Dermis microvascular lymphatic vessel endothelial cell (primary cell): ENCODE data around the gene DNPH1. TPM values are rescaled to one million over a fixed set of nuclear protein-coding genes. Genes with fewer than 3 reads are reported as not detected.

ENCODE experiments used
- DNase-seq, 2 donors: peaks; one replicate each; pipeline versions ENCODE4 v3.0.0 to v3.0.0-alpha.2; 2010; ENCODE audit warnings: low read depth in 2 of 2
- total RNA-seq: library from RNA; depleted of rRNA; stranded (reverse); fragments of >200 nt; gene quantifications from 2 replicates; pipeline ENCODE4 v1.2.1, GENCODE V29; 2014

DNPH1 gene
- total RNA-seq, 1 donor from 2014 or later, result 63.5 TPM

GRCh38 chr6:43183441-43183840, 45.8 kb downstream of the DNPH1 start:
- no peak for DNase-seq

- peak; percentile 50 to 75 for DNase-seq
Measured at GRCh38 chr6:43181942-43182860, 47.1 kb downstream of the DNPH1 start, which contains the start of gene CUL9. TSS of gene CUL9 (plus strand) at chr6:43182196. CDS start at chr6:43184311, 2,115 bp downstream.

GRCh38 chr6:43181621-43181941, 47.7 kb downstream of the DNPH1 start:
- DNase-seq, result no peak

GRCh38 chr6:43180985-43181384, 48.3 kb downstream of the DNPH1 start:
- DNase-seq, result no peak

- no peak for DNase-seq
Measured at GRCh38 chr6:43180058-43180457, 49.2 kb downstream of the DNPH1 start.

GRCh38 chr6:43178951-43179830, 50.1 kb downstream of the DNPH1 start:
- DNase-seq, result no peak

GRCh38 chr6:43178150-43178549, 51.1 kb downstream of the DNPH1 start:
- DNase-seq, result no peak

GRCh38 chr6:43176423-43176786, 52.9 kb downstream of the DNPH1 start:
- DNase-seq, result no peak

- no peak for DNase-seq
Measured at GRCh38 chr6:43175676-43176422, 53.4 kb downstream of the DNPH1 start.

Other genes starting within 250 kb of the DNPH1 start
- 27.6 and 32.5 TPM in 2 replicates for gene PPP2R5D, start 244.9 kb downstream of the DNPH1 start, total RNA-seq
- gene MEA1, start 215.5 kb downstream of the DNPH1 start, total RNA-seq, result 35.3 and 39.2 TPM in 2 replicates
- gene KLHDC3, start 215.2 kb downstream of the DNPH1 start, total RNA-seq, result 131 and 152 TPM in 2 replicates
- gene RRP36, start 207.9 kb downstream of the DNPH1 start, total RNA-seq, result 72.3 and 84.3 TPM in 2 replicates
- 18.7 and 27.9 TPM in 2 replicates for gene CUL7, start 175.6 kb downstream of the DNPH1 start, total RNA-seq
- 11.8 and 13.1 TPM in 2 replicates for gene MRPL2, start 170.0 kb downstream of the DNPH1 start, total RNA-seq
- gene KLC4, start 169.8 kb downstream of the DNPH1 start, total RNA-seq, result 14.2 and 17.6 TPM in 2 replicates
- gene PTK7, start 153.2 kb downstream of the DNPH1 start, total RNA-seq, result 20.0 and 37.8 TPM in 2 replicates
- 12.5 and 13.8 TPM in 2 replicates for gene SRF, start 58.2 kb downstream of the DNPH1 start, total RNA-seq
- gene CUL9, start 47.3 kb downstream of the DNPH1 start, total RNA-seq, result 13.1 and 21.4 TPM in 2 replicates
- gene TTBK1, start 14.0 kb upstream of the DNPH1 start, total RNA-seq, result not detected in 2 replicates
- not detected in 2 replicates for gene SLC22A7, start 68.8 kb upstream of the DNPH1 start, total RNA-seq
- gene CRIP3, start 79.3 kb upstream of the DNPH1 start, total RNA-seq, result not detected in 2 replicates
- 4.0 and 7.0 TPM in 2 replicates for gene ZNF318, start 140.2 kb upstream of the DNPH1 start, total RNA-seq
- 11.7 and 15.7 TPM in 2 replicates for gene ABCC10, start 198.1 kb upstream of the DNPH1 start, total RNA-seq
- gene DLK2, start 226.1 kb upstream of the DNPH1 start, total RNA-seq, result 0.39 and 0.76 TPM in 2 replicates
- 7.3 and 9.0 TPM in 2 replicates for gene TJAP1, start 248.1 kb upstream of the DNPH1 start, total RNA-seq